DND-41 (cell line): ENCODE measurements around the gene SLC6A3.

Source experiments
- ATAC-seq: fragments of 200-7000 bp; cut with Tn5 transposase; 3 replicates; pipeline ENCODE4 v1.9.1; 2021; ENCODE audit warnings: low read depth; ENCODE audit not compliant: insufficient read depth
- DNase-seq: peaks from one replicate; pipeline ENCODE4 v3.0.0-alpha.2; 2020
- H2AFZ ChIP-seq: 2 replicates; pipeline ENCODE4 v1.6.0; 2012; ENCODE audit warnings: low read depth, low read length
- H3K27ac ChIP-seq: 2 replicates; pipeline ENCODE4 v1.5.1; 2012; ENCODE audit warnings: low read length, inconsistent platforms
- H3K27me3 ChIP-seq: fragments of 200-600 bp; sonication (generic); 2 replicates; pipeline ENCODE4 v1.6.0; 2012; ENCODE audit warnings: low read length, mild to moderate bottlenecking, inconsistent platforms; ENCODE audit not compliant: insufficient read depth, poor library complexity
- H3K36me3 ChIP-seq: 2 replicates; pipeline ENCODE4 v1.5.1; 2012; ENCODE audit warnings: low read length, inconsistent platforms; ENCODE audit not compliant: insufficient read depth
- H3K4me1 ChIP-seq: 2 replicates; pipeline ENCODE4 v1.5.1; 2012; ENCODE audit warnings: mild to moderate bottlenecking, low read length; ENCODE audit not compliant: insufficient read depth
- H3K4me2 ChIP-seq: 2 replicates; pipeline ENCODE4 v1.6.0; 2012; ENCODE audit warnings: mild to moderate bottlenecking, moderate library complexity, low read length, inconsistent platforms; ENCODE audit not compliant: insufficient read depth
- H3K4me3 ChIP-seq, 2 experiments: fragments of 200-600 bp in 1 of 2; shearing (Covaris generic) in 1 of 2; 2 replicates each; pipeline ENCODE4 v1.5.1; 2012 to 2016; ENCODE audit warnings: inconsistent platforms in 2 of 2, low read length in 2 of 2, mild to moderate bottlenecking in 2 of 2, low read depth in 1 of 2, moderate library complexity in 1 of 2
- H3K79me2 ChIP-seq: 2 replicates; pipeline ENCODE4 v1.6.0; 2012; ENCODE audit warnings: low read length, inconsistent platforms; ENCODE audit not compliant: insufficient read depth
- H3K9ac ChIP-seq: 2 replicates; pipeline ENCODE4 v1.6.0; 2012; ENCODE audit warnings: low read depth, mild to moderate bottlenecking, inconsistent platforms, low read length, moderate library complexity
- H3K9me3 ChIP-seq: 2 replicates; pipeline ENCODE4 v1.5.1; 2012; ENCODE audit warnings: low read length, moderate library complexity, mild to moderate bottlenecking, inconsistent platforms; ENCODE audit not compliant: insufficient read depth, severe bottlenecking
- H4K20me1 ChIP-seq: 2 replicates; pipeline ENCODE4 v1.6.0; 2012; ENCODE audit warnings: low read length; ENCODE audit not compliant: insufficient read depth
- CTCF ChIP-seq: IDR thresholded peaks from 2 replicates; pipeline ENCODE4 v1.5.1; 2012; ENCODE audit warnings: borderline replicate concordance, low read length, moderate library complexity, mild to moderate bottlenecking; ENCODE audit not compliant: poor library complexity, severe bottlenecking; ENCODE audit errors: extremely low read depth
- EZH2 ChIP-seq: IDR thresholded peaks from 3 replicates; pipeline ENCODE4 v1.6.1; 2012; ENCODE audit warnings: borderline replicate concordance, low read depth, mild to moderate bottlenecking, moderate library complexity, low read length, inconsistent platforms; ENCODE audit not compliant: severe bottlenecking

The SLC6A3 gene

GRCh38 chr5:1472964-1473628 lies 27.9 kb upstream of the SLC6A3 start:
- no peak for DNase-seq
- TF ChIP-seq EZH2, result no peak
- no peak for TF ChIP-seq CTCF
- Histone ChIP-seq H3K27me3 (no peaks in the 10 kb centered on the region), H3K27ac (no peak overlapping the region), H3K9me3 (no peaks in the 10 kb centered on the region), H4K20me1 (0 out of 2 replicates have a peak, but pooled peaks cover 3% of the 10 kb centered on the region), H3K36me3 (peaks cover 89% of the 10 kb centered on the region), H3K4me2 (no peak overlapping the region), H3K79me2 (no peaks in the 10 kb centered on the region), H3K9ac (no peak overlapping the region), H3K4me1 (no peaks in the 10 kb centered on the region), H3K4me3 (no peak overlapping the region), H2AFZ (no peak overlapping the region)
- ATAC-seq, result no peak

GRCh38 chr5:1471997-1472963 lies 27.0 kb upstream of the SLC6A3 start:
- no peak for DNase-seq
- Histone ChIP-seq H3K27ac (no peak overlapping the region), H3K4me1 (no peaks in the 10 kb centered on the region), H4K20me1 (0 out of 2 replicates have a peak, but pooled peaks cover under 1% of the 10 kb centered on the region), H3K27me3 (no peaks in the 10 kb centered on the region), H3K36me3 (peaks cover 83% of the 10 kb centered on the region), H2AFZ (no peak overlapping the region), H3K4me3 (no peak overlapping the region), H3K79me2 (no peaks in the 10 kb centered on the region), H3K9ac (no peak overlapping the region), H3K9me3 (no peaks in the 10 kb centered on the region), H3K4me2 (no peak overlapping the region)
- ATAC-seq, result no peak
- no peak for TF ChIP-seq EZH2
- TF ChIP-seq CTCF, result no peak

GRCh38 chr5:1471240-1471853 lies 26.1 kb upstream of the SLC6A3 start:
- no peak overlapping the region for H3K4me2 ChIP-seq

More at GRCh38 chr5:1471240-1471853, 26.1 kb upstream of the SLC6A3 start:
- Histone ChIP-seq H3K9me3 (no peaks in the 10 kb centered on the region), H4K20me1 (no peaks in the 10 kb centered on the region), H2AFZ (no peak overlapping the region), H3K79me2 (no peaks in the 10 kb centered on the region), H3K27ac (no peak overlapping the region), H3K9ac (no peak overlapping the region), H3K4me3 (no peak overlapping the region), H3K27me3 (no peaks in the 10 kb centered on the region), H3K4me1 (no peaks in the 10 kb centered on the region), H3K36me3 (peaks cover 83% of the 10 kb centered on the region)
- no peak for ATAC-seq
- TF ChIP-seq EZH2 (no peak), CTCF (no peak)
- DNase-seq, result no peak
